Central memory CD8-positive, alpha-beta T cell (primary cell): ENCODE measurements around the gene THAP8.

ENCODE experiments used
- ATAC-seq: fragments of 150-1000 bp; cut with Tn5 transposase; replicated peaks from 2 replicates; pipeline ENCODE4 v1.10.0; 2022; ENCODE audit warnings: mild to moderate bottlenecking, moderate FRiP score, moderate number of reproducible peaks; ENCODE audit not compliant: poor library complexity, severe bottlenecking; ENCODE audit errors: extremely low read depth
- DNase-seq, 2 donors: peaks; one replicate each; pipeline ENCODE4 v3.0.0; 2021; ENCODE audit warnings: low spot score in 2 of 2
- H3K27ac Mint-ChIP-seq: one replicate; pipeline ENCODE4 v1.8.0; 2022; ENCODE audit warnings: low read depth, mild to moderate bottlenecking, moderate library complexity, mixed read lengths
- H3K27me3 Mint-ChIP-seq: one replicate; pipeline ENCODE4 v1.8.0; 2022; ENCODE audit warnings: mixed read lengths
- H3K36me3 Mint-ChIP-seq: one replicate; pipeline ENCODE4 v1.8.0; 2022; ENCODE audit warnings: mild to moderate bottlenecking, moderate library complexity, mixed read lengths; ENCODE audit not compliant: insufficient read depth
- H3K4me1 Mint-ChIP-seq: one replicate; pipeline ENCODE4 v1.8.0; 2022; ENCODE audit warnings: mixed read lengths
- H3K4me3 Mint-ChIP-seq: one replicate; pipeline ENCODE4 v1.8.0; 2022; ENCODE audit warnings: mild to moderate bottlenecking, moderate library complexity, mixed read lengths
- H3K9me3 Mint-ChIP-seq: one replicate; pipeline ENCODE4 v1.8.0; 2022; ENCODE audit warnings: mixed read lengths

The THAP8 gene, protein sequence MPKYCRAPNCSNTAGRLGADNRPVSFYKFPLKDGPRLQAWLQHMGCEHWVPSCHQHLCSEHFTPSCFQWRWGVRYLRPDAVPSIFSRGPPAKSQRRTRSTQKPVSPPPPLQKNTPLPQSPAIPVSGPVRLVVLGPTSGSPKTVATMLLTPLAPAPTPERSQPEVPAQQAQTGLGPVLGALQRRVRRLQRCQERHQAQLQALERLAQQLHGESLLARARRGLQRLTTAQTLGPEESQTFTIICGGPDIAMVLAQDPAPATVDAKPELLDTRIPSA

DNA sequence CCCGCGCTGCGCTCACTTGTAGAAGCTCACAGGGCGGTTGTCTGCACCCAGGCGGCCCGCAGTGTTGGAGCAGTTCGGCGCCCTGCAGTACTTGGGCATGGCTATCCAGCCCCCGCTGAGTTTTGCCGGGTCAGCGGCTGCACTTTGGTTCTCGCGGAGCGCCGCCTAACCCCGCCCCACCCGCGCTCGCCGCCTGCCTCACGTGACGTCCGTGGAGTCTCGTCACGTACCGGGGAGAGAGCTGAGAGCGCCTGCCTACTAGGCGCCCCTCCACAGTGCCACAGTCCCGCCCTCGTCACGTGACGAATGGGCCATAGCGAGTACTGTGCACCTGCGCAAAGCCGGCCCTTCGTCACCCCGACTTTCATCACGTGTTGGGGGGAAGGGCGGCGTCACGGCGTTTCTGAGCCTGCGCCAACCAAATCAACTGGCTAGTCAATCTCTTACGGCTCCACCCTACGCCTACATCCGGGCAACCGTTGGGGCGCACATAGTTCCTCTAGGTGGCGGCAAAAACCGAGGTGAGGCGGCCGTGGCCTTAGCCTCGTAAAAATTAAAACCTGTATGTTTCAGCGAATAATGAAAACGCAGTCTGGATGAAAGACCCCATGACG lies at the start of gene THAP8:
THAP8 (minus strand) TSS at position 167 of the 614 bp plus-strand sequence; CDS start at position 99, 68 bp downstream.
- Mint-ChIP-seq H3K27ac (peak within 1 kb of the TSS; percentile 72), H3K36me3 (peaks cover 10% of the 10 kb centered on the region), H3K4me1 (peaks cover 33% of the 10 kb centered on the region), H3K4me3 (peak within 1 kb of the TSS; percentile 91), H3K9me3 (no peaks in the 10 kb centered on the region), H3K27me3 (no peaks in the 10 kb centered on the region)
- ATAC-seq (peak; percentile 88), DNase-seq (peak; percentile 99 to 100)

DNA sequence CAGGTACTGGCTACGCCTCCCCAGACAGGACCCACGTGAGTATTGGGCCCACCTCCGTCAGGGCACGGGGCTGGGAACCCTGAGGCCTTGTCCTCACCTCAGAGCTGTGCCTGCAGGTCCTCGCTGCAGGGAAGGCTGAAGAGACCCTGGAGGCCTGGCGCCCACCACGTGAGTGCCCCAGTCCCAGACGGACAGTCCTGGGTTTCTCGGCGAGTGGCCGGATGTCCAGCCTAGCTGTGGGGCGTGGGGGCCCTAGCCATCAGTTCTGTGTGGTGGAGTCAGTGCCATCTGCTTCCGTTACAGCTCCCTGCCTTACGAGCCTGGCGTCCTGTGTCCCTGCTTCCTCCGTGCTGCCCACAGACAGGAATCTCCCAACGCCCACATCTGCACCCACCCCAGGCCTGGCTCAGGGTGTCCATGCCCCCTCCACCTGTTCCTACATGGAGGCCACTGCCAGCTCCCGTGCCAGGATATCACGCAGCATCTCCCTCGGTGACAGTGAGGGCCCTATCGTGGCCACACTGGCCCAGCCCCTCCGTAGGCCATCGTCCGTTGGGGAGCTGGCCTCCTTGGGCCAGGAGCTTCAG lies 49.0 kb upstream of the THAP8 start:
- Mint-ChIP-seq H3K36me3 (no peaks in the 10 kb centered on the region), H3K4me1 (no peaks in the 10 kb centered on the region), H3K27ac (no peak overlapping the region), H3K9me3 (no peaks in the 10 kb centered on the region), H3K4me3 (no peak overlapping the region), H3K27me3 (no peaks in the 10 kb centered on the region)
- no peak for DNase-seq
- ATAC-seq: no peak

DNA sequence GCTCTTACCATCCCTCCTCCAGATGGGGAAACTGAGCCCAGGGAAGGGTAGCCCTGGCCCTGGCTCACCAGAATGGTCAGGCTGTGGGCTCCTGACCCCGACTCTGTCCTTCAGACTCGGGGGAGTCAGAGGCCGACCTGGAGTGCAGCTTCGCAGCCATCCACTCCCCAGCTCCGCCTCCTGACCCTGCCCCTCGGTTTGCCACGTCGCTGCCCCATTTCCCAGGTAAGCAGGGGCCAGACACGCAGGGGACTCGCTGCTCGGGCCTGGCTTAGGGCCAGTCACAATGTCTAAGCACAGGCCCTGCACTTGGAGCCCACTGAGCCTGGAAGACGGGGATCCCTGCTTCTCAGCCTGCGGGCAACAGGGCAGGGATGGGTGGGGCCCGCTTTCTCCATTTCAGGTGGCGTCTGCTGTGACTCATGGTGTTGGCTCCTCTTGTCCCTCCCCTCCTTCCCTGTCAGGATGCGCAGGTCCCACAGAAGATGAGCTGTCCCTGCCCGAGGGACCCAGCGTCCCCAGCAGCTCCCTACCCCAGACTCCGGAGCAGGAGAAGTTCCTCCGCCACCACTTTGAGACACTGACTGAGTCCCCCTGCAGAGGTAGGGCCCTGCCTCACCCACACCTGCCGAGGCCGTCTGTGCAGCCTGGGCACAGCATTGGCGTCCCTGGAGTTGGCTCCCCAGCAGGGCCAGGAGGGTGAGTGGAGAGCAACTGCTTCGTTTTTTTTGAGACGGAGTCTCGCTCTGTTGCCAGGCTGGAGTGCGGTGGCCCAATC lies 47.7 kb upstream of the THAP8 start:
- no peaks in the 10 kb centered on the region for H3K9me3 Mint-ChIP-seq
- H3K36me3 Mint-ChIP-seq: no peaks in the 10 kb centered on the region
- no peak for DNase-seq
- no peak for ATAC-seq
- H3K4me3 Mint-ChIP-seq: no peak overlapping the region
- H3K27me3 Mint-ChIP-seq: no peaks in the 10 kb centered on the region
- no peaks in the 10 kb centered on the region for H3K4me1 Mint-ChIP-seq
- no peak overlapping the region for H3K27ac Mint-ChIP-seq

DNA sequence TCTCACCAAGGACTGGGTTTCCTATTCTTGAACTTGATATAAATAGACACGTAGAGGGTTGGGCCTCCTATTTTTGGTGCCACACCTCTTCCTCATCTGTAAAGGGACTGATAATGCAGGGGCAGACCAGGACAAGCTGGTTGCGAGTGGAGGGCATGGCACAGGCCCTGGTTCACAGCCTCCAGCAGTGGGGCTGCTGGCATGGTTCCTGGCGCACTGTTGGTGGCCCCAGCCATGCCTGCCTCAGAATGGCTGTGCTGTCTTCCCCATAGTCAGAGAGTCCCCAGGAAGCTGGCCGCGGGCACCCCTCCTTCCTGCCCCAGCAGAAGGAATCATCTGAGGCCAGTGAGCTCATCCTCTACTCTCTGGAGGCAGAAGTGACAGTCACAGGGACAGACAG lies 46.4 kb upstream of the THAP8 start:
- Mint-ChIP-seq H3K27me3 (no peaks in the 10 kb centered on the region), H3K27ac (no peak overlapping the region), H3K9me3 (no peaks in the 10 kb centered on the region), H3K36me3 (no peaks in the 10 kb centered on the region), H3K4me1 (no peaks in the 10 kb centered on the region), H3K4me3 (no peak overlapping the region)
- ATAC-seq (no peak), DNase-seq (no peak)

DNA sequence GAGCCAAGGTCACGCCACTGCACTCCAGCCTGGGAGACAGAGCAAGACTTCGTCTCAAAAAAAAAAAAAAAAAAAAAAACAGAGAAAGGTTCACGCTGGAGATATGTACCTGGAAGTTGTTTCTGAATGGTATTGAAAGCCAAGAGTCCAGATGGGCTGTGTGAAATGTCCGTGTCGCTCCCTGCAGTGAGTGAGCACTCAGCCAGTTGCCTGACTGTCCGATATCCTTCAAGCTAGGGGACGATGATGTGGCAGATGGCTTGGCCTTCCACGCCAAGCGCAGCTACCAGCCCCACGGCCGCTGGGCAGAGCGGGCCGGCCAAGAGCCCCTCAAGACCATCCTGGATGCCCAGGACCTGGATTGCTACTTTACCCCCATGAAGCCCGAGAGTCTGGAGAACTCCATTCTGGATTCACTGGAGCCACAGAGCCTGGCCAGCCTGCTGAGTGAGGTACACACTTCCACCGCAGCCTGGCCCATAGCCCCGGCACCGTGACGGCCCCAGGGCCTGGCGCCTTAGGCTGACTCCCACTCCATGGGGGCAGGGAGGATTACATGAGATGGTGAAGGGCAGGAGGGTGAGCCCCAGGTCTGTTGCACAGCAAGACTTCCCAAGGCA lies 45.2 kb upstream of the THAP8 start:
- ATAC-seq (no peak), DNase-seq (no peak)
- Mint-ChIP-seq H3K4me1 (no peaks in the 10 kb centered on the region), H3K27me3 (no peaks in the 10 kb centered on the region), H3K27ac (no peak overlapping the region), H3K36me3 (peaks cover 2% of the 10 kb centered on the region), H3K9me3 (no peaks in the 10 kb centered on the region), H3K4me3 (no peak overlapping the region)

DNA sequence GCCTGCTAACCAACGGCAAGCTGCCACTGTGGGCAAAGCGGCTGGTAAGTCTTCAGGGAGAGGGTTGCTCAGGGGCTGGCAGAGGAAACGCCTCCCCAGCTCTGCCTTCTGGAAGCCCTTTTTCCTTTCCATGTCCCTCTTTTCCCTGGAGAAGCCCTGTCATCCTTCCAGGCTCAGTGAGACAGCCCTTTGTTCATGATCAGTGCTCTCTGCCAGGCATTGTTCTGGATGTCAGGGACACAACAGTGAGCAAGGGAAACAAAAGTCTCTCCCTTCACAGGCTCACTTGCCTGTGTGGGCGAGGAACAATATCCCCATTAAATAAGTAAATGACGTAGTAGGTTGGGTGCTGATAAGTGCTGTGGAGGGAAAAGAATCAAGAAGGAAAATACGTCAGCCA lies 43.0 kb upstream of the THAP8 start:
- H3K36me3 Mint-ChIP-seq: peaks cover 4% of the 10 kb centered on the region
- DNase-seq: no peak
- H3K27ac Mint-ChIP-seq: no peak overlapping the region
- H3K4me3 Mint-ChIP-seq: no peak overlapping the region
- H3K4me1 Mint-ChIP-seq: no peaks in the 10 kb centered on the region
- no peaks in the 10 kb centered on the region for H3K27me3 Mint-ChIP-seq
- H3K9me3 Mint-ChIP-seq: no peaks in the 10 kb centered on the region
- ATAC-seq: no peak

DNA sequence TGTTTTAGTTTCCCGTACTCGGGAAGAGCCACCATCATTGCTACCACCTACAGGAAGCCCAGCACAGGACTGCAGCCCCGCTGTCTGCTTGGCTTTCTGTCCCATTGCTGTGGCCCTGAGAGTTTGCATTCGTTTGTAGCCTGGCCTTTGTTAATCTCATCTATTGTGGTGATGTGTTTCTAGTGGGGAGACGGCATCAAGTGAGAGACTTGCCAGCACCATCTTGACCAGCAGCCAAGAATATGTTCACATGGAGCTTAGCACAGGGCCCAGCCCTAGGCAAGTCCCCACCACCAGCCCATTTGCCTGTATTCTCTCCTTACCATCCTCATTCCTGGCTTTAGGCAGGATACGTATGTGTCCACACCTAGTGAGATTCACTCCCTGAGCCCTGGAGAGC lies 39.6 kb upstream of the THAP8 start:
- H3K9me3 Mint-ChIP-seq: no peaks in the 10 kb centered on the region
- ATAC-seq (no peak), DNase-seq (no peak)
- no peak overlapping the region for H3K4me3 Mint-ChIP-seq
- no peaks in the 10 kb centered on the region for H3K4me1 Mint-ChIP-seq
- H3K27ac Mint-ChIP-seq: no peak overlapping the region
- H3K27me3 Mint-ChIP-seq: no peaks in the 10 kb centered on the region
- H3K36me3 Mint-ChIP-seq: peaks cover 4% of the 10 kb centered on the region

DNA sequence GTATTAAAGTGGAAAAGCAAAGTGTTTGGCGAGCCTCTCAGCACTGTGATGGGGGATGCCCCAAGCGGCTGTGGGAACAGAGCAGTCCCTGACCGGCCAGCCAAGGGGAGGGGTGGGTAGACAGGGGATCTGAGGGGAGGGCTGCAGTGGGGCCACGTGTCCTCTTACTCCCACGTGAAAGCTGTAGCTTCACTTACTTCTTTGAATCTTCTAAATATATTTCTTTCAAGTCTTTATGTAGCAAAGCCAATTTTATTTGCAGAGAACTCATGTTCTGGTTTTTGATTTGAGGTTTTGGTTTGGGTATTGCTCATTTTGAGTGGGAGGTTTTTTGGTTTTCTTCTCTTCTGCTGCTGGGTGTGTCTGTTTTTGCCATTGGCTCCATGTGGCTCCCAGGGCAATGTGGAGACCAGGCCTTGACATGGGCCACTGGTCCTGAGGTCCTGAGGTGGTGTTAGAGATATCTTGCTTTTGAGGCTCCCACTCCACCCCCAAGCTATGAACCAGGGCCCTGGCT lies 39.1 kb upstream of the THAP8 start:
- no peak for DNase-seq
- H3K36me3 Mint-ChIP-seq: peaks cover 4% of the 10 kb centered on the region
- H3K27ac Mint-ChIP-seq: no peak overlapping the region
- no peaks in the 10 kb centered on the region for H3K27me3 Mint-ChIP-seq
- no peaks in the 10 kb centered on the region for H3K9me3 Mint-ChIP-seq
- no peak overlapping the region for H3K4me3 Mint-ChIP-seq
- no peaks in the 10 kb centered on the region for H3K4me1 Mint-ChIP-seq
- no peak for ATAC-seq

DNA sequence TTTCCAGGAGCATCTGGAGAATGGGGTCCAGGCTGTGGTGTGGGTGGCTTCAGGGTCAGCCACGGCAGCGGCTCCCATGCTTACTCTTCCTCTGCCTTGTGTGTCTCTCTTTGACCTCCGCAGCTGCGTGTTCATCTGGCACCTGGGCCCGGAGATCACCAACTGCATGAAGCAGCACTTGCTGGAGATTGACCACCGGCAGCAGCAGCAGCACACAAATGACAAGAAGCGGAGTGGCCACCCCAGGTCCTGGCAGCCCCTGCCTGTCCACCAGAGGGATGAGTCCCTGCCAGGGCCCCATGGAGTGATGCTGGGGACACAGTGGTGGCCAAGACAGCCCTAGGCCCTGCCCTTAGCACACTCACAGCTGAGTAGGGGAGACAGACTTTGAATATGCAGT lies 38.5 kb upstream of the THAP8 start:
- ATAC-seq (no peak), DNase-seq (no peak)
- H3K36me3 Mint-ChIP-seq: peaks cover 4% of the 10 kb centered on the region
- no peak overlapping the region for H3K27ac Mint-ChIP-seq
- no peak overlapping the region for H3K4me3 Mint-ChIP-seq
- H3K4me1 Mint-ChIP-seq: no peaks in the 10 kb centered on the region
- H3K27me3 Mint-ChIP-seq: no peaks in the 10 kb centered on the region
- H3K9me3 Mint-ChIP-seq: no peaks in the 10 kb centered on the region

DNA sequence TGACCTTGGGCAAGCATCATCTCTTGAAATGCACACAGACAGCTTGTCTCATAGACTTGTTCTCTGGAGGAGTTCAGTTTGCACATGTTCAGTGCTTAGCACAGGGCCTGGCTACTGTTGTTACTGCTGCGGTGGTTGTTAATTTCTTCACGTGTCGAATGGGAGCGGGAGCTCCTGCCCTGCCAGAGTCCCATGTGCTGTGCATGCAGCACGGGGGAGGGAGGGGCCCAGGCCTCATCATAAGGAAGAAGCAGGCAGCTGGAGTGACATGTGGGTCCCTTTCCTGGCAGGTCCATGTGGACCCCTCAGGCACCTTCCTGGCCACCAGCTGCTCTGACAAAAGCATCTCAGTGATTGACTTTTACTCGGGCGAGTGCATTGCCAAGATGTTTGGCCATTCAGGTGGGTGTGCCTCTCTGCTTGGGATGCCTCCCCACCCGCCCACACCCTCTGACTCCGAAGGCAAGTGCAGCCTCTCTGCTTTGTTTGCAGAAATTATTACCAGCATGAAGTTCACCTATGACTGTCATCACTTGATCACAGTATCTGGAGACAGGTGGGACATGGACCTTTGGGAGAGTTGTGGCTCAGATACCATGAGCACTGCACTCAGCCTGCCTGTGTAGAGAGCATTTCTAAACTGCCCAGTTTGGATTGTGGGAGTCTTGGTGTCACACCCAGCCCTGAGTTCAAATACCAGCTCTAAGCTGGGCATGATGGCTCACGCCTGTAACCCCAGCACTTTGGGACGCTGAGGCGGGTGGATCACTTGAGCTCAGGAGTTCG lies 37.0 kb upstream of the THAP8 start:
- Mint-ChIP-seq H3K36me3 (peaks cover 4% of the 10 kb centered on the region), H3K4me3 (no peak overlapping the region), H3K27ac (no peak overlapping the region), H3K4me1 (no peaks in the 10 kb centered on the region), H3K27me3 (no peaks in the 10 kb centered on the region), H3K9me3 (no peaks in the 10 kb centered on the region)
- ATAC-seq: no peak
- DNase-seq: no peak

DNA sequence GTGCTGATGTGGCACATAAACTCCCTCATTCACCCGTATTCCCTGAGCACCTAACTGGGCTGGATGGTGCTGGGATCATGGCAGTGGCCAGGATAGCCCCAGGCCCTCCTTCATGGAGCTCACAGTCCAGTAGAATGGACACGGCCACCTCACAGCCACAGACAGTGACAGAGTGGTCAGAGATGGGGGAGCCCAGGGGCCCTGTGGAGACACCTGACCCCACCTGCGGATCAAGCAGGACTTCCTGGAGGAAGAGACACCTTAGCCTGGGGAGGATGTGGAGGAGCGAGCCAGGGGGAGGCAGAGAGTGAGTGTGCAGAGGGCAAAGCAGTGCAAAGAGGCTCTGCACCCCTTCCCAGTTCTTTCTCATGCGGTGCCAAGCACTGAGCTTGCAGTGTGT lies 35.8 kb upstream of the THAP8 start:
- Mint-ChIP-seq H3K36me3 (peaks cover 4% of the 10 kb centered on the region), H3K27ac (no peak overlapping the region), H3K27me3 (no peaks in the 10 kb centered on the region), H3K4me3 (no peak overlapping the region), H3K4me1 (no peaks in the 10 kb centered on the region), H3K9me3 (no peaks in the 10 kb centered on the region)
- DNase-seq (no peak), ATAC-seq (no peak)

DNA sequence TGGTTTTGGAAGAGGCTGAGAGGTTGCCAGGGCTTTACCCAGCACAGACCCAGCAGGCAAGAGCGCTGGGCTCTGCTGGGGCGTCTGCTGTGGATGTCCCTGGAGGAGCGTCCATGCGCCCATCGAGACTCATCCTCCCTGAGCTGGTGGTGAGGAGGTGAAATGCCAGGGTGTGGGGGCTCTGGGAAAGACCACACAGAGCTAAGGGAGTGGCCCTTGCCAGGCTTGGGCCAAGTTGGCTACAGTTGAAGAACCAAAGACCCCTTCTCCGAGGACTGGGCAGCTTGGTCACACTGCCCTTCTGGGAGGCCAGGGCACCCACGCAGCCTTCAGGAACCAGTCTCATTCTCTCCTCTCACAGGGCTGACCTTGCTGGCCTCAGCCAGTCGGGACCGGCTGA lies 32.2 kb upstream of the THAP8 start:
- H3K4me3 Mint-ChIP-seq: no peak overlapping the region
- H3K27me3 Mint-ChIP-seq: no peaks in the 10 kb centered on the region
- ATAC-seq (no peak), DNase-seq (no peak)
- no peaks in the 10 kb centered on the region for H3K9me3 Mint-ChIP-seq
- H3K36me3 Mint-ChIP-seq: peaks cover 6% of the 10 kb centered on the region
- no peaks in the 10 kb centered on the region for H3K4me1 Mint-ChIP-seq
- peak overlapping the region; percentile 13 for H3K27ac Mint-ChIP-seq
